ENCODE measurements around the gene FAM163A. TPM values are rescaled to one million over a fixed set of nuclear protein-coding genes. Genes with fewer than 3 reads are reported as not detected.

The FAM163A gene
- total RNA-seq, 1 experiment from 2014 or later, result 0.46 TPM

DNA sequence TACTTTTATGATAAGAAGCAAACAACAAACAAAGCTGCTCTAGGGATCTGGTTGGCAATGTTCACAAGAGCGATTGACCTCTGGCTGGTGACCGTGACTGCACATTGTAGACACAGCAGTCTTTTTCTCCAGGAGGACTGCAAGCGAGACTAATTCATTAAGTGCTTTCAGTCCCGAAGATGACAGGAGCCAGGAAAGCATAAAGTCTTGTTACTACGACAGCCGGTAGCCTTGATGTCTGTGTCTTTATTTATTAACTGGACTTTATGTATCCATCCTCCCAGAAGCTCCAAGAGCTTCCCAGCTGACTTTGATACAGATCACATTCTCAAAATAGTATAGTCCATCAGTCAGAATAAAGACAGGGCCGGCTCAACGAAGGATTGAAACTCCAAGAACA lies 18.2 kb downstream of the FAM163A start:
- Histone ChIP-seq H3K23me2 (ENCODE audit: insufficient read length, low read depth, low read length, poor library complexity, severe bottlenecking) (no peaks in the 10 kb centered on the region), H4K8ac (replicated peaks; ENCODE audit: insufficient read length, low read depth, low read length) (no peak overlapping the region), H2BK20ac (ENCODE audit: low read depth, low read length, poor library complexity, severe bottlenecking) (no peak overlapping the region), H3T11ph (ENCODE audit: low read length) (no peak overlapping the region), H4K20me1 (ENCODE audit: control insufficient read depth, insufficient read depth, insufficient read length) (no peaks in the 10 kb centered on the region), H3K4me2 (ENCODE audit: insufficient read depth, insufficient read length, low read length) (no peak overlapping the region), H3K4me1 (ENCODE audit: insufficient read depth, low read length) (0 out of 2 replicates have a peak, but pooled peaks cover 3% of the 10 kb centered on the region), H2BK120ac (ENCODE audit: low read depth, low read length, poor library complexity, severe bottlenecking) (no peak overlapping the region), H3K9ac (ENCODE audit: extremely low read depth, insufficient read length, low read length) (no peak overlapping the region), H3K23ac (ENCODE audit: insufficient read length, low read depth, low read length) (no peak overlapping the region), H3K79me1 (ENCODE audit: insufficient read depth, low read depth, low read length, poor library complexity, severe bottlenecking) (no peaks in the 10 kb centered on the region), H3K56ac (ENCODE audit: insufficient read length, low read depth, low read length) (no peak overlapping the region), H4K5ac (ENCODE audit: insufficient read length, low read depth, low read length) (no peak overlapping the region), H2BK15ac (ENCODE audit: low read depth, low read length) (no peak overlapping the region), H3K9me3 (ENCODE audit: control insufficient read depth, low read depth, low read length) (no peaks in the 10 kb centered on the region), H3K27me3 (ENCODE audit: insufficient read depth, low read length) (no peaks in the 10 kb centered on the region), H3K27ac (ENCODE audit: insufficient read length, low read depth, low read length) (no peak overlapping the region), H3K4ac (ENCODE audit: low read depth, low read length) (no peak overlapping the region), H3K18ac (ENCODE audit: insufficient read length, low read depth, low read length) (no peak overlapping the region), H4K91ac (ENCODE audit: insufficient read length, low read depth, low read length) (no peak overlapping the region), H3K14ac (ENCODE audit: insufficient read depth, low read length) (no peak overlapping the region), H2BK5ac (ENCODE audit: insufficient read length, low read length) (no peak overlapping the region), H3K79me2 (ENCODE audit: insufficient read depth, low read length) (no peaks in the 10 kb centered on the region), H2AFZ (ENCODE audit: low read length) (no peak overlapping the region), H2AK5ac (ENCODE audit: insufficient read length, low read length) (no peak overlapping the region), H2BK12ac (ENCODE audit: insufficient read length, low read depth, low read length) (no peak overlapping the region)
- peaks cover 0 to 24% (median 7%) of the 10 kb centered on the region in 3 experiments; a peak in 6 of 7 replicates for H3K36me3 Mint-ChIP-seq (ENCODE audit: insufficient read depth in 1 of 3, low read depth in 3 of 3)
- DNase-seq, result no peak
- peaks cover 5 to 32% of the 10 kb centered on the region in 2 experiments for H3K4me1 Mint-ChIP-seq
- no CpG with 5 or more reads among the region's 8 CpGs for WGBS (ENCODE audit: extremely low coverage, insufficient read length, low lambda C conversion rate)
- peaks cover 5% of the 10 kb centered on the region for H3K27me3 Mint-ChIP-seq (ENCODE audit: low read depth)
- peaks cover 14 to 15% of the 10 kb centered on the region in 2 experiments for H3K9me3 Mint-ChIP-seq
- TF ChIP-seq, protein P1, sequence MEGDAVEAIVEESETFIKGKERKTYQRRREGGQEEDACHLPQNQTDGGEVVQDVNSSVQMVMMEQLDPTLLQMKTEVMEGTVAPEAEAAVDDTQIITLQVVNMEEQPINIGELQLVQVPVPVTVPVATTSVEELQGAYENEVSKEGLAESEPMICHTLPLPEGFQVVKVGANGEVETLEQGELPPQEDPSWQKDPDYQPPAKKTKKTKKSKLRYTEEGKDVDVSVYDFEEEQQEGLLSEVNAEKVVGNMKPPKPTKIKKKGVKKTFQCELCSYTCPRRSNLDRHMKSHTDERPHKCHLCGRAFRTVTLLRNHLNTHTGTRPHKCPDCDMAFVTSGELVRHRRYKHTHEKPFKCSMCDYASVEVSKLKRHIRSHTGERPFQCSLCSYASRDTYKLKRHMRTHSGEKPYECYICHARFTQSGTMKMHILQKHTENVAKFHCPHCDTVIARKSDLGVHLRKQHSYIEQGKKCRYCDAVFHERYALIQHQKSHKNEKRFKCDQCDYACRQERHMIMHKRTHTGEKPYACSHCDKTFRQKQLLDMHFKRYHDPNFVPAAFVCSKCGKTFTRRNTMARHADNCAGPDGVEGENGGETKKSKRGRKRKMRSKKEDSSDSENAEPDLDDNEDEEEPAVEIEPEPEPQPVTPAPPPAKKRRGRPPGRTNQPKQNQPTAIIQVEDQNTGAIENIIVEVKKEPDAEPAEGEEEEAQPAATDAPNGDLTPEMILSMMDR (conservative IDR thresholded peaks at IDR 0.05), result no peak
- H3K27ac Mint-ChIP-seq, result no peak overlapping the region
- H3K4me3 Mint-ChIP-seq, result no peak overlapping the region

Data from H9 (cell line).